Panc1 (cell line): ENCODE results near the gene CAPS.

Experiments
- CTCF ChIP-seq: fragments of 450-650 bp; IDR thresholded peaks from 2 replicates; pipeline ENCODE4 v1.5.1; 2017; ENCODE audit warnings: mild to moderate bottlenecking
- TF ChIP-seq, protein P1 (sequence below), 2 experiments: IDR thresholded peaks; 2 replicates each; pipeline ENCODE4 v1.6.1; 2011 to 2012; ENCODE audit warnings: low read depth in 2 of 2, control low read depth in 1 of 2, low read length in 1 of 2, mild to moderate bottlenecking in 1 of 2, moderate library complexity in 1 of 2; ENCODE audit not compliant: insufficient read depth in 1 of 2

GRCh38 chr19:5865772-5866171, 48.3 kb upstream of the CAPS start:
- no peak for TF ChIP-seq CTCF
- TF ChIP-seq, protein P1, sequence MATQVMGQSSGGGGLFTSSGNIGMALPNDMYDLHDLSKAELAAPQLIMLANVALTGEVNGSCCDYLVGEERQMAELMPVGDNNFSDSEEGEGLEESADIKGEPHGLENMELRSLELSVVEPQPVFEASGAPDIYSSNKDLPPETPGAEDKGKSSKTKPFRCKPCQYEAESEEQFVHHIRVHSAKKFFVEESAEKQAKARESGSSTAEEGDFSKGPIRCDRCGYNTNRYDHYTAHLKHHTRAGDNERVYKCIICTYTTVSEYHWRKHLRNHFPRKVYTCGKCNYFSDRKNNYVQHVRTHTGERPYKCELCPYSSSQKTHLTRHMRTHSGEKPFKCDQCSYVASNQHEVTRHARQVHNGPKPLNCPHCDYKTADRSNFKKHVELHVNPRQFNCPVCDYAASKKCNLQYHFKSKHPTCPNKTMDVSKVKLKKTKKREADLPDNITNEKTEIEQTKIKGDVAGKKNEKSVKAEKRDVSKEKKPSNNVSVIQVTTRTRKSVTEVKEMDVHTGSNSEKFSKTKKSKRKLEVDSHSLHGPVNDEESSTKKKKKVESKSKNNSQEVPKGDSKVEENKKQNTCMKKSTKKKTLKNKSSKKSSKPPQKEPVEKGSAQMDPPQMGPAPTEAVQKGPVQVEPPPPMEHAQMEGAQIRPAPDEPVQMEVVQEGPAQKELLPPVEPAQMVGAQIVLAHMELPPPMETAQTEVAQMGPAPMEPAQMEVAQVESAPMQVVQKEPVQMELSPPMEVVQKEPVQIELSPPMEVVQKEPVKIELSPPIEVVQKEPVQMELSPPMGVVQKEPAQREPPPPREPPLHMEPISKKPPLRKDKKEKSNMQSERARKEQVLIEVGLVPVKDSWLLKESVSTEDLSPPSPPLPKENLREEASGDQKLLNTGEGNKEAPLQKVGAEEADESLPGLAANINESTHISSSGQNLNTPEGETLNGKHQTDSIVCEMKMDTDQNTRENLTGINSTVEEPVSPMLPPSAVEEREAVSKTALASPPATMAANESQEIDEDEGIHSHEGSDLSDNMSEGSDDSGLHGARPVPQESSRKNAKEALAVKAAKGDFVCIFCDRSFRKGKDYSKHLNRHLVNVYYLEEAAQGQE (IDR thresholded peaks at IDR 0.05; ENCODE audit: insufficient read depth in 1 of 2, low read depth in 2 of 2, low read length in 1 of 2) = no peak
